H1 (cell line): ENCODE data around the gene POLR1B. TPM values are rescaled to one million over a fixed set of nuclear protein-coding genes. Genes with fewer than 3 reads are reported as not detected.

Experiments
- CBX5 ChIP-seq: fragments of 300-800, 300-1000 bp; sonication (generic); IDR thresholded peaks from 2 replicates; pipeline ENCODE4 v1.7.1; 2016; ENCODE audit warnings: antibody characterized with exemption, low read length, low read depth
- EGR1 ChIP-seq: IDR thresholded peaks from 2 replicates; pipeline ENCODE4 v1.6.1; 2011; ENCODE audit warnings: low read depth, low read length, borderline replicate concordance
- FOSL1 ChIP-seq: IDR thresholded peaks from 2 replicates; pipeline ENCODE4 v1.6.1; 2011; ENCODE audit warnings: mild to moderate bottlenecking, low read depth, low read length, moderate library complexity; ENCODE audit not compliant: insufficient read depth
- JUN ChIP-seq: IDR thresholded peaks from 2 replicates; pipeline ENCODE4 v1.6.1; 2011; ENCODE audit warnings: low read depth, mild to moderate bottlenecking, improper control_type of control experiment, low read length
- KDM4A ChIP-seq: IDR thresholded peaks from one replicate; pipeline ENCODE4 v1.7.1; 2012; ENCODE audit warnings: low read depth, mild to moderate bottlenecking, moderate library complexity, low read length, inconsistent platforms; ENCODE audit not compliant: severe bottlenecking
- RBBP5 ChIP-seq: IDR thresholded peaks from 2 replicates; pipeline ENCODE4 v1.7.1; 2012; ENCODE audit warnings: low read depth, mild to moderate bottlenecking, inconsistent platforms, low read length, moderate library complexity, borderline replicate concordance
- RFX5 ChIP-seq: IDR thresholded peaks from 2 replicates; pipeline ENCODE4 v1.6.1; 2011; ENCODE audit warnings: low read depth, low read length, improper control_type of control experiment, borderline replicate concordance
- SIRT6 ChIP-seq: IDR thresholded peaks from one replicate; pipeline ENCODE4 v1.7.1; 2012; ENCODE audit warnings: low read length, inconsistent platforms
- SP1 ChIP-seq: IDR thresholded peaks from 2 replicates; pipeline ENCODE4 v1.6.1; 2011; ENCODE audit warnings: low read depth, low read length
- polyA plus RNA-seq, 7 experiments: library from polyadenylated mRNA; depleted of rRNA in 3 of 7; stranded (reverse) in 5 of 7; unstranded in 2 of 7; fragments of >200 nt in 5 of 7; fragments of 200-250 nt in 2 of 7; gene quantifications; 1 replicate in 5 of 7; 2 replicates in 1 of 7; 4 replicates in 1 of 7; pipeline versions ENCODE4 v1.2.1 to v1.2.3, GENCODE V29; 2011 to 2013; ENCODE audit warnings: missing spikeins in 2 of 7, mixed read lengths in 2 of 7
- total RNA-seq: library from RNA; stranded (reverse); fragmentation: NEBNext Ultra II Directional; extraction: Animal tissue kit (Norgen Biotek cat#: 25700); gene quantifications from 2 replicates; pipeline ENCODE4 v1.2.1, GENCODE V29; 2021
- TF ChIP-seq, protein P1 (sequence below): IDR thresholded peaks from 2 replicates; pipeline ENCODE4 v1.6.1; 2012; ENCODE audit warnings: low read length, inconsistent platforms
- TF ChIP-seq, protein P2 (sequence below): IDR thresholded peaks from 2 replicates; pipeline ENCODE4 v1.6.1; 2012; ENCODE audit warnings: inconsistent platforms

POLR1B gene
- total and polyA plus RNA-seq, 2 of the 8 experiments (the other 6 are each of a cell fraction or from before 2014, with no cell fraction given), result 24.3 to 69.4 TPM

DNA sequence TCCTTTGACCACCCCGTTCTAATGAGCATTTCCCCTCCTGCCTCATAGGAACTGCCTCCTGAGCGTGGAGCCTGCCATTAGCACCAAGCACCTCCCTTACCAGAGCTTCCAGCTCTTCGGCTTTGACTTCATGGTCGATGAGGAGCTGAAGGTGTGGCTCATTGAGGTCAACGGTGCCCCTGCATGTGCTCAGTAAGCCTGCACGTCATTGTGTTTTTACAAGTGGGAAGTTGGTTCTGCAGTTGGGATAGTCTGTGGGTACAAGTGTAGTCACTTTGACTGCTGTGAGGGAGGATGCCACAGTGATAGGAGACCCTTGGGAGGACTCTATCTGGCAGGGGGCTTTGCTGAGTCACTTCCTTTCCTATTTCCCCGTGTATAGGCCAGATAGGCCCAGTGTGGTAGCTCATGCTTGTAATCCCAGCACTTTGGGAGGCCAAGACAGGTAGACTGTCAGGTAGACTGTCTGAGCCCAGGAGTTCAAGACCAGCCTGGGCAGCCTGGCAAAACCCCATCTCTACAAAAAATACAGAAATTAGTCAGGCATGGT is 22.0 kb upstream of the POLR1B start (continued):
- TF ChIP-seq, protein P1, sequence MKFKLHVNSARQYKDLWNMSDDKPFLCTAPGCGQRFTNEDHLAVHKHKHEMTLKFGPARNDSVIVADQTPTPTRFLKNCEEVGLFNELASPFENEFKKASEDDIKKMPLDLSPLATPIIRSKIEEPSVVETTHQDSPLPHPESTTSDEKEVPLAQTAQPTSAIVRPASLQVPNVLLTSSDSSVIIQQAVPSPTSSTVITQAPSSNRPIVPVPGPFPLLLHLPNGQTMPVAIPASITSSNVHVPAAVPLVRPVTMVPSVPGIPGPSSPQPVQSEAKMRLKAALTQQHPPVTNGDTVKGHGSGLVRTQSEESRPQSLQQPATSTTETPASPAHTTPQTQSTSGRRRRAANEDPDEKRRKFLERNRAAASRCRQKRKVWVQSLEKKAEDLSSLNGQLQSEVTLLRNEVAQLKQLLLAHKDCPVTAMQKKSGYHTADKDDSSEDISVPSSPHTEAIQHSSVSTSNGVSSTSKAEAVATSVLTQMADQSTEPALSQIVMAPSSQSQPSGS, result no peak
- TF ChIP-seq, protein P2, sequence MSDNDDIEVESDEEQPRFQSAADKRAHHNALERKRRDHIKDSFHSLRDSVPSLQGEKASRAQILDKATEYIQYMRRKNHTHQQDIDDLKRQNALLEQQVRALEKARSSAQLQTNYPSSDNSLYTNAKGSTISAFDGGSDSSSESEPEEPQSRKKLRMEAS, result no peak
- TF ChIP-seq CBX5 (no peak), EGR1 (no peak), FOSL1 (no peak), RBBP5 (no peak), SIRT6 (no peak), JUN (no peak), SP1 (no peak), RFX5 (no peak), KDM4A (no peak)
- TF ChIP-seq, all 59 proteins: peak for 0
